Upper lobe of right lung (tissue), 1 donor: ENCODE results near the gene NUP214. TPM values are rescaled to one million over a fixed set of nuclear protein-coding genes. Genes with fewer than 3 reads are reported as not detected.
"Not testable (repeated sequence)": the region's sequence is repeated elsewhere in the genome, so short reads cannot be mapped to it uniquely, and the experiment has no call there.

ENCODE experiments used
- ATAC-seq: fragments of 200-7000 bp; cut with Tn5 transposase; one replicate; pipeline ENCODE4 v1.9.1; 2020; ENCODE audit warnings: mild to moderate bottlenecking, moderate library complexity
- DNase-seq: peaks from one replicate; pipeline ENCODE4 v3.0.0-alpha.2; 2020
- H3K27ac ChIP-seq: fragments of 200-600 bp; one replicate; pipeline ENCODE4 v1.8.0; 2022
- H3K27me3 ChIP-seq: fragments of 200-600 bp; one replicate; pipeline ENCODE4 v1.8.0; 2022; ENCODE audit warnings: mild to moderate bottlenecking
- H3K36me3 ChIP-seq: fragments of 200-600 bp; one replicate; pipeline ENCODE4 v1.8.0; 2022
- H3K4me1 ChIP-seq: fragments of 200-600 bp; one replicate; pipeline ENCODE4 v1.8.0; 2022
- H3K4me3 ChIP-seq: fragments of 200-600 bp; one replicate; pipeline ENCODE4 v1.8.0; 2022; ENCODE audit warnings: mild to moderate bottlenecking
- H3K9me3 ChIP-seq: fragments of 200-600 bp; one replicate; pipeline ENCODE4 v1.8.0; 2022
- intact Hi-C: fragments of 100-400 bp; cut with DNase I; formaldehyde crosslinking; loops from one replicate; pipeline ENCODE4 v1.11.0; 2022
- total RNA-seq: library from RNA; stranded (reverse); fragmentation: NEBNext Ultra II Directional; extraction: Animal tissue kit (Norgen Biotek cat#: 25700); gene quantifications from one replicate; pipeline ENCODE4 v1.2.1, GENCODE V29; 2021
- TF ChIP-seq, protein P1 (sequence below): fragments of 200-600 bp; IDR thresholded peaks from one replicate; pipeline ENCODE4 v1.8.0; 2022; ENCODE audit warnings: antibody characterized with exemption
- donor health status: DM: no; HTN: yes; CAD: no; lungs with severe emphysema.

NUP214 gene
- total RNA-seq, 1 donor from 2014 or later: 52.2 TPM

DNA sequence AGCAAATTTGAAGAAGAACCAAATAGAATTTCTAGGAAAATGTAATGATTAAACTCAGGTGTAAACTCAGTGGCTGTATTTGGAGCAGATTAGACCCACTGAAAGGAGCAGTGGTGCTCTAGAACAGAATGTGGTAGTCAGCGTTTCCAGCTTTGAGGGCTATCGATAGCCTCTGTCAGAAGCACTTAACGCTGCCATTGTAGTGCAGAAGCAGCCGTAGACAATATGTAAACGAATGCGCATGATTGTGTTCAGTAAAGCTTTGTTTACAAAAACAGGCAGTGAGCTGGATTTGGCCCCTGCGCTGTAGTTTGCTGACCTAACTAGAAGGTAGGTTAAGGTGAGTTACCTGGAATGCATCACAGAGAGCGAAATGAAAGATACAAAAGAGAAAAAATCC, 78.9 kb downstream of the NUP214 start:
- H3K4me3 ChIP-seq: no peak overlapping the region
- H3K27me3 ChIP-seq: no peaks in the 10 kb centered on the region
- TF ChIP-seq, protein P1, sequence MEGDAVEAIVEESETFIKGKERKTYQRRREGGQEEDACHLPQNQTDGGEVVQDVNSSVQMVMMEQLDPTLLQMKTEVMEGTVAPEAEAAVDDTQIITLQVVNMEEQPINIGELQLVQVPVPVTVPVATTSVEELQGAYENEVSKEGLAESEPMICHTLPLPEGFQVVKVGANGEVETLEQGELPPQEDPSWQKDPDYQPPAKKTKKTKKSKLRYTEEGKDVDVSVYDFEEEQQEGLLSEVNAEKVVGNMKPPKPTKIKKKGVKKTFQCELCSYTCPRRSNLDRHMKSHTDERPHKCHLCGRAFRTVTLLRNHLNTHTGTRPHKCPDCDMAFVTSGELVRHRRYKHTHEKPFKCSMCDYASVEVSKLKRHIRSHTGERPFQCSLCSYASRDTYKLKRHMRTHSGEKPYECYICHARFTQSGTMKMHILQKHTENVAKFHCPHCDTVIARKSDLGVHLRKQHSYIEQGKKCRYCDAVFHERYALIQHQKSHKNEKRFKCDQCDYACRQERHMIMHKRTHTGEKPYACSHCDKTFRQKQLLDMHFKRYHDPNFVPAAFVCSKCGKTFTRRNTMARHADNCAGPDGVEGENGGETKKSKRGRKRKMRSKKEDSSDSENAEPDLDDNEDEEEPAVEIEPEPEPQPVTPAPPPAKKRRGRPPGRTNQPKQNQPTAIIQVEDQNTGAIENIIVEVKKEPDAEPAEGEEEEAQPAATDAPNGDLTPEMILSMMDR: no peak
- peaks cover 59% of the 10 kb centered on the region for H3K36me3 ChIP-seq
- no peak for ATAC-seq
- no peaks in the 10 kb centered on the region for H3K4me1 ChIP-seq
- intact Hi-C loops: no loop called here
- DNase-seq: no peak
- no peak overlapping the region for H3K27ac ChIP-seq
- H3K9me3 ChIP-seq: no peaks in the 10 kb centered on the region

GRCh38 chr9:131206495-131206894, 81.1 kb downstream of the NUP214 start:
- no peaks in the 10 kb centered on the region for H3K9me3 ChIP-seq
- intact Hi-C loops: no loop called here
- no peaks in the 10 kb centered on the region for H3K4me1 ChIP-seq
- H3K27ac ChIP-seq: no peak overlapping the region
- no peak overlapping the region for H3K4me3 ChIP-seq
- no peaks in the 10 kb centered on the region for H3K27me3 ChIP-seq
- TF ChIP-seq, protein P1: no peak
- no peak for DNase-seq
- H3K36me3 ChIP-seq: peaks cover 44% of the 10 kb centered on the region
- ATAC-seq: no peak

GRCh38 chr9:131211920-131212319, 86.5 kb downstream of the NUP214 start:
- H3K4me1 ChIP-seq, intact Hi-C loops, H3K27me3 ChIP-seq, H3K9me3 ChIP-seq, H3K27ac ChIP-seq, H3K4me3 ChIP-seq, DNase-seq, ATAC-seq: not testable (repeated sequence)
- H3K36me3 ChIP-seq: peaks cover 21% of the 10 kb centered on the region

- DNase-seq (no peak), ATAC-seq (no peak)
- no peaks in the 10 kb centered on the region for H3K27me3 ChIP-seq
- no peaks in the 10 kb centered on the region for H3K4me1 ChIP-seq
- H3K36me3 ChIP-seq: peaks cover 16% of the 10 kb centered on the region
- H3K9me3 ChIP-seq: peaks cover 5% of the 10 kb centered on the region
- H3K4me3 ChIP-seq: no peak overlapping the region
- H3K27ac ChIP-seq: no peak overlapping the region
- intact Hi-C loops: no loop called here
- TF ChIP-seq, protein P1: no peak
Measured at GRCh38 chr9:131214286-131214856, 89.0 kb downstream of the NUP214 start.

- Histone ChIP-seq H3K36me3 (peaks cover 16% of the 10 kb centered on the region), H3K9me3 (peaks cover 5% of the 10 kb centered on the region), H3K4me1 (no peaks in the 10 kb centered on the region), H3K27ac (no peak overlapping the region), H3K4me3 (no peak overlapping the region), H3K27me3 (no peaks in the 10 kb centered on the region)
- TF ChIP-seq, protein P1: no peak
- ATAC-seq: no peak
- no peak for DNase-seq
- intact Hi-C loops: no loop called here
Measured at GRCh38 chr9:131214876-131215275, 89.5 kb downstream of the NUP214 start.

- Histone ChIP-seq H3K4me3 (no peak overlapping the region), H3K27me3 (no peaks in the 10 kb centered on the region), H3K9me3 (peaks cover 5% of the 10 kb centered on the region), H3K36me3 (peaks cover 16% of the 10 kb centered on the region), H3K27ac (no peak overlapping the region), H3K4me1 (no peaks in the 10 kb centered on the region)
- no peak for DNase-seq
- no peak for ATAC-seq
- TF ChIP-seq, protein P1: no peak
- intact Hi-C loops: no loop called here
Measured at GRCh38 chr9:131216806-131217205, 91.4 kb downstream of the NUP214 start.
